Stomach smooth muscle (tissue), 2 donors: ENCODE results near the gene PLEKHA6.

Experiments
- H3K27ac ChIP-seq: one replicate; pipeline ENCODE4 v1.7.0; 2013; ENCODE audit warnings: mild to moderate bottlenecking, low read length, inconsistent platforms
- H3K27me3 ChIP-seq, 2 donors: one replicate each; pipeline ENCODE4 v1.7.0; 2013; ENCODE audit warnings: low read length in 2 of 2; ENCODE audit not compliant: insufficient read depth in 2 of 2, control insufficient read depth in 1 of 2
- H3K36me3 ChIP-seq, 2 donors: one replicate each; pipeline ENCODE4 v1.7.0; 2013; ENCODE audit warnings: low read length in 2 of 2; ENCODE audit not compliant: control insufficient read depth in 2 of 2, insufficient read depth in 2 of 2
- H3K4me1 ChIP-seq: one replicate; pipeline ENCODE4 v1.7.0; 2013; ENCODE audit warnings: low read length; ENCODE audit not compliant: control insufficient read depth, insufficient read depth
- H3K4me3 ChIP-seq, 2 donors: one replicate each; pipeline ENCODE4 v1.7.0; 2013; ENCODE audit warnings: low read length in 2 of 2
- H3K9ac ChIP-seq, 2 donors: one replicate each; pipeline ENCODE4 v1.7.0; 2013; ENCODE audit warnings: low read length in 2 of 2, mild to moderate bottlenecking in 1 of 2
- H3K9me3 ChIP-seq, 2 donors: one replicate each; pipeline ENCODE4 v1.7.0; 2013; ENCODE audit warnings: low read length in 2 of 2; ENCODE audit not compliant: control insufficient read depth in 2 of 2
- donor health status: healthy.
- donor health status: Pancreatic carcinoma.

Gene PLEKHA6

GRCh38 chr1:204344665-204345355 is 14.9 kb downstream of the PLEKHA6 start:
- no peaks in the 10 kb centered on the region for H3K36me3 ChIP-seq
- H3K4me3 ChIP-seq, result no peak overlapping the region
- no peaks in the 10 kb centered on the region for H3K9me3 ChIP-seq
- no peak overlapping the region for H3K27ac ChIP-seq
- H3K27me3 ChIP-seq, result peaks cover 0 to 3% of the 10 kb centered on the region in 2 donors
- H3K4me1 ChIP-seq, result peaks cover 2% of the 10 kb centered on the region
- H3K9ac ChIP-seq, result no peak overlapping the region

- no peak overlapping the region for H3K9ac ChIP-seq
- H3K4me3 ChIP-seq, result no peak overlapping the region
- no peaks in the 10 kb centered on the region for H3K36me3 ChIP-seq
- no peaks in the 10 kb centered on the region for H3K4me1 ChIP-seq
- peaks cover 0 to 3% of the 10 kb centered on the region in 2 donors for H3K27me3 ChIP-seq
- H3K9me3 ChIP-seq, result no peaks in the 10 kb centered on the region
- no peak overlapping the region for H3K27ac ChIP-seq
Measured at GRCh38 chr1:204343802-204344201, 15.9 kb downstream of the PLEKHA6 start.

GRCh38 chr1:204343247-204343646 is 16.5 kb downstream of the PLEKHA6 start:
- H3K4me1 ChIP-seq, result no peaks in the 10 kb centered on the region
- no peak overlapping the region for H3K9ac ChIP-seq
- peaks cover 0 to 3% of the 10 kb centered on the region in 2 donors for H3K27me3 ChIP-seq

GRCh38 chr1:204342310-204342709 is 17.4 kb downstream of the PLEKHA6 start:
- no peak overlapping the region for H3K4me3 ChIP-seq

More at GRCh38 chr1:204343247-204343646, 16.5 kb downstream of the PLEKHA6 start:
- H3K9me3 ChIP-seq, result no peaks in the 10 kb centered on the region
- H3K36me3 ChIP-seq, result no peaks in the 10 kb centered on the region
- H3K27ac ChIP-seq, result no peak overlapping the region
- H3K4me3 ChIP-seq, result no peak overlapping the region

GRCh38 chr1:204341380-204341779 is 18.3 kb downstream of the PLEKHA6 start:
- Histone ChIP-seq H3K4me3 (no peak overlapping the region), H3K36me3 (no peaks in the 10 kb centered on the region), H3K27ac (no peak overlapping the region), H3K9ac (no peak overlapping the region), H3K27me3 (no peaks in the 10 kb centered on the region), H3K9me3 (no peaks in the 10 kb centered on the region), H3K4me1 (no peaks in the 10 kb centered on the region)

More at GRCh38 chr1:204342310-204342709, 17.4 kb downstream of the PLEKHA6 start:
- no peaks in the 10 kb centered on the region for H3K9me3 ChIP-seq
- H3K27ac ChIP-seq, result no peak overlapping the region
- H3K27me3 ChIP-seq, result no peaks in the 10 kb centered on the region
- H3K36me3 ChIP-seq, result no peaks in the 10 kb centered on the region
- no peak overlapping the region for H3K9ac ChIP-seq
- H3K4me1 ChIP-seq, result no peaks in the 10 kb centered on the region

GRCh38 chr1:204340081-204340889 is 19.4 kb downstream of the PLEKHA6 start:
- Histone ChIP-seq H3K4me3 (no peak overlapping the region), H3K27ac (no peak overlapping the region), H3K27me3 (no peaks in the 10 kb centered on the region), H3K4me1 (no peaks in the 10 kb centered on the region), H3K9ac (no peak overlapping the region), H3K36me3 (no peaks in the 10 kb centered on the region), H3K9me3 (no peaks in the 10 kb centered on the region)

GRCh38 chr1:204339541-204339940 is 20.2 kb downstream of the PLEKHA6 start:
- Histone ChIP-seq H3K27me3 (no peaks in the 10 kb centered on the region), H3K36me3 (no peaks in the 10 kb centered on the region), H3K4me1 (no peaks in the 10 kb centered on the region), H3K9me3 (no peaks in the 10 kb centered on the region), H3K9ac (no peak overlapping the region), H3K27ac (no peak overlapping the region), H3K4me3 (no peak overlapping the region)

GRCh38 chr1:204338997-204339396 is 20.7 kb downstream of the PLEKHA6 start:
- no peak overlapping the region for H3K9ac ChIP-seq
- no peaks in the 10 kb centered on the region for H3K4me1 ChIP-seq

GRCh38 chr1:204338360-204338759 is 21.4 kb downstream of the PLEKHA6 start:
- H3K9me3 ChIP-seq, result no peaks in the 10 kb centered on the region
- H3K27ac ChIP-seq, result no peak overlapping the region
- no peaks in the 10 kb centered on the region for H3K36me3 ChIP-seq
- H3K4me1 ChIP-seq, result no peaks in the 10 kb centered on the region
- H3K4me3 ChIP-seq, result no peak overlapping the region
- no peaks in the 10 kb centered on the region for H3K27me3 ChIP-seq
- no peak overlapping the region for H3K9ac ChIP-seq

More at GRCh38 chr1:204338997-204339396, 20.7 kb downstream of the PLEKHA6 start:
- H3K9me3 ChIP-seq, result no peaks in the 10 kb centered on the region
- no peak overlapping the region for H3K27ac ChIP-seq
- no peaks in the 10 kb centered on the region for H3K27me3 ChIP-seq
- no peak overlapping the region for H3K4me3 ChIP-seq
- H3K36me3 ChIP-seq, result no peaks in the 10 kb centered on the region

GRCh38 chr1:204337583-204337982 is 22.1 kb downstream of the PLEKHA6 start:
- Histone ChIP-seq H3K4me3 (no peak overlapping the region), H3K27ac (no peak overlapping the region), H3K9ac (no peak overlapping the region), H3K27me3 (no peaks in the 10 kb centered on the region), H3K4me1 (no peaks in the 10 kb centered on the region), H3K9me3 (no peaks in the 10 kb centered on the region), H3K36me3 (no peaks in the 10 kb centered on the region)

GRCh38 chr1:204337036-204337429 is 22.7 kb downstream of the PLEKHA6 start:
- H3K4me1 ChIP-seq, result no peaks in the 10 kb centered on the region
- H3K36me3 ChIP-seq, result no peaks in the 10 kb centered on the region
- no peak overlapping the region for H3K27ac ChIP-seq

More at GRCh38 chr1:204337036-204337429, 22.7 kb downstream of the PLEKHA6 start:
- Histone ChIP-seq H3K9ac (no peak overlapping the region), H3K27me3 (no peaks in the 10 kb centered on the region), H3K9me3 (no peaks in the 10 kb centered on the region), H3K4me3 (no peak overlapping the region)
